ENCODE data around the gene DRC7. TPM values are rescaled to one million over a fixed set of nuclear protein-coding genes. Genes with fewer than 3 reads are reported as not detected.
A peak's percentile ranks its signal among the peaks of the same experiment; 100 is the strongest.
"Not testable (repeated sequence)": the region's sequence is repeated elsewhere in the genome, so short reads cannot be mapped to it uniquely, and the experiment has no call there.

The DRC7 gene
- total RNA-seq, 4 donors from 2014 or later = 0.22 to 7.1 TPM; not detected in 2

GRCh38 chr16:57668263-57668571, 26.4 kb upstream of the DRC7 start, which contains the start of gene ADGRG3:
Gene ADGRG3 (plus strand): TSS chr16:57668306. CDS start chr16:57668348, 42 bp downstream.
- no peak for DNase-seq
- intact Hi-C loops (cut with DNase I) = no loop called here
- WGBS, 2 donors = 83 to 91% methylated on average over 7 to 9 of the region's 11 CpGs
- Histone ChIP-seq H3K4me3 (replicated peaks in 1 of 3) (no peak within 1 kb of the TSS), H3K4me1 (no peaks in the 10 kb centered on the region), H3K27ac (peak within 1 kb of the TSS in 1 of 3 donors; percentile 38), H3K9me3 (no peaks in the 10 kb centered on the region), H3K27me3 (no peaks in the 10 kb centered on the region), H3K36me3 (peaks cover 16% of the 10 kb centered on the region in 2 donors)
- TF ChIP-seq POLR2A (IDR thresholded peaks at IDR 0.05) (no peak), CTCF (IDR thresholded peaks at IDR 0.05) (no peak)

- TF ChIP-seq POLR2A (IDR thresholded peaks at IDR 0.05) (no peak), CTCF (IDR thresholded peaks at IDR 0.05) (no peak)
- no peaks in the 10 kb centered on the region for H3K27me3 ChIP-seq
- peaks cover 9% of the 10 kb centered on the region in 2 donors for H3K36me3 ChIP-seq
- intact Hi-C loops (cut with DNase I) = no loop called here
- H3K9me3 ChIP-seq = no peaks in the 10 kb centered on the region
- 85 to 93% methylated on average over 20 of the region's 20 CpGs for WGBS, 2 donors
- no peak overlapping the region for H3K4me3 ChIP-seq (replicated peaks in 1 of 3)
- no peaks in the 10 kb centered on the region for H3K4me1 ChIP-seq
- DNase-seq = no peak
- H3K27ac ChIP-seq = peak overlapping the region in 1 of 3 donors; percentile 38
Measured at GRCh38 chr16:57668630-57669475, 25.8 kb upstream of the DRC7 start.

GRCh38 chr16:57669476-57670162, 25.0 kb upstream of the DRC7 start:
- Histone ChIP-seq H3K27ac (no peak overlapping the region), H3K4me1 (no peaks in the 10 kb centered on the region), H3K9me3 (no peaks in the 10 kb centered on the region), H3K27me3 (no peaks in the 10 kb centered on the region), H3K36me3 (peaks cover 2% of the 10 kb centered on the region in 2 donors), H3K4me3 (replicated peaks in 1 of 3) (no peak overlapping the region)
- intact Hi-C loops (cut with DNase I) = no loop called here
- no peak for TF ChIP-seq POLR2A (IDR thresholded peaks at IDR 0.05)
- no peak for TF ChIP-seq CTCF (IDR thresholded peaks at IDR 0.05)
- WGBS, 2 donors = 92 to 94% methylated on average over 7 to 9 of the region's 12 CpGs
- DNase-seq = no peak

- DNase-seq = no peak
- no peaks in the 10 kb centered on the region for H3K27me3 ChIP-seq
- intact Hi-C loops (cut with DNase I) = no loop called here
- no peak overlapping the region for H3K4me3 ChIP-seq (replicated peaks in 1 of 3)
- TF ChIP-seq POLR2A (IDR thresholded peaks at IDR 0.05) = no peak
- TF ChIP-seq CTCF (IDR thresholded peaks at IDR 0.05) = no peak
- no peak overlapping the region for H3K27ac ChIP-seq
- no peaks in the 10 kb centered on the region for H3K36me3 ChIP-seq
- no peaks in the 10 kb centered on the region for H3K9me3 ChIP-seq
- 68 to 79% methylated on average over 4 of the region's 4 CpGs for WGBS, 2 donors
- no peaks in the 10 kb centered on the region for H3K4me1 ChIP-seq
Measured at GRCh38 chr16:57670196-57670595, 24.4 kb upstream of the DRC7 start.

GRCh38 chr16:57671451-57671850, 23.2 kb upstream of the DRC7 start:
- intact Hi-C loops (cut with DNase I) = not testable (repeated sequence)

More at GRCh38 chr16:57671451-57671850, 23.2 kb upstream of the DRC7 start:
- H3K36me3 ChIP-seq; H3K27ac ChIP-seq; H3K4me1 ChIP-seq; H3K9me3 ChIP-seq; H3K27me3 ChIP-seq; DNase-seq; H3K4me3 ChIP-seq (replicated peaks in 1 of 3): not testable (repeated sequence)
- WGBS, 2 donors = 88 to 90% methylated on average over 7 of the region's 7 CpGs

Measured in thyroid gland (tissue), 4 donors.